ENCODE measurements around the gene ENTHD1. TPM values are rescaled to one million over a fixed set of nuclear protein-coding genes. Genes with fewer than 3 reads are reported as not detected.

The ENTHD1 gene
- total and polyA plus RNA-seq, 2 donors (not counting 3 experiments of a cell fraction or from before 2014, with no cell fraction given): not detected

DNA sequence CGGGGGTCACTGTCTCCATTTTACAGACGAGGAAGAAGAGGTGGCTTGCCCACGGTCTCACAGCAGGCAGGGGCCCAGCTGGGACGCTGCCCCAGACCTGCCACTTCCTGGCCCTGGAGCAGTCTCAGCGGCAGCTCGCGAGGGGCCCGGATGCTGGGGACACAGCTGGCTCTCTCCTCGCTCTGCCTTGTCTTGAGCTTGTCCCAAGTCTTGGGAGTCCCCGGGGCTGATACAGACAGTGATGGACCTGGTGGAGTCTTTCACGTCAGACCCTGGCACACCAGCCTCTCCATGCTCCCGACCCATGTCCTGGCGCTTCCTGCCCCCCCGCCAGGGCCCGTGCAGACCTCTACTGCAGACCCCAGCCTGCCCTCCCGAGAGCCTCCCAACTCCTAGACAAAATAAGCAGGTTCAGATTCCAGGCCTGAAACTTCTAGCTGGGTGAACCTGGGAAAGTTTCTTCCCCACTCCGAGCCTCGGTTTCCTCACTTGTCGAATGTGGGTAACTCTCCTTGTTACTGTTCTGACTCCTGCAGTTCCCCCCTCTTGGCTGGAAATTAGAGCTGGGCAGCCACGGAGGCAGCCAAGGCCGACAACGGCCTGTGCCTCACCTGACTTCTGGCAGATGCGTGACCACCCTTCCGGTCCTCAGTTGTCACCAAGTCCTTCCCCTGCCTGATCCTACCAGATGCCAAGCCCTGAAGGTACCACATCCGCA, 177.6 kb downstream of the ENTHD1 start:
- no peaks in the 10 kb centered on the region for H3K4me1 ChIP-seq (ENCODE audit: control insufficient read depth, extremely low read depth, insufficient read depth, low read length)
- ChIA-PET CTCF (interaction anchor here (1.0 to 1.6 kb wide), 2 partner anchors 11 to 308 kb away, joined by 3 read pairs; no protein-coding TSS in a partner anchor), POLR2A (no interaction called here)
- H3K4me3 ChIP-seq (replicated peaks in 1 of 3; ENCODE audit: insufficient read depth in 1 of 3, low read depth in 1 of 3, low read length in 3 of 3): no peak overlapping the region
- no peak overlapping the region for H3K9ac ChIP-seq (replicated peaks; ENCODE audit: extremely low read depth, insufficient read depth, low read length)
- no peaks in the 10 kb centered on the region for H3K36me3 ChIP-seq (ENCODE audit: control insufficient read depth in 2 of 2, extremely low read depth in 1 of 2, insufficient read depth in 2 of 2, low read length in 2 of 2)
- DNase-seq (ENCODE audit: low read depth, low spot score) (no peak), FAIRE-seq (no peak)
- TF ChIP-seq FOS (IDR thresholded peaks at IDR 0.05; ENCODE audit: borderline replicate concordance, insufficient read depth, low read length) (no peak), POLR2AphosphoS5 (IDR thresholded peaks at IDR 0.05; ENCODE audit: insufficient read depth, low read depth, low read length) (no peak), CTCF (IDR thresholded peaks at IDR 0.05; ENCODE audit: extremely low read depth in 1 of 2, insufficient read depth in 1 of 2, low read depth in 1 of 2, low read length in 2 of 2) (no peak), GATA2 (IDR thresholded peaks at IDR 0.05; ENCODE audit: insufficient read depth, insufficient read length, low read depth, low read length) (no peak), JUN (IDR thresholded peaks at IDR 0.05; ENCODE audit: borderline replicate concordance, insufficient read depth, insufficient read length, low read depth) (no peak), POLR2A (IDR thresholded peaks at IDR 0.05; ENCODE audit: low read depth, low read length) (no peak), MAX (IDR thresholded peaks at IDR 0.05; ENCODE audit: insufficient read depth, insufficient read length) (no peak), EZH2 (IDR thresholded peaks at IDR 0.05; ENCODE audit: borderline replicate concordance, low read depth, low read length, severe bottlenecking) (no peak), MYC (IDR thresholded peaks at IDR 0.05; ENCODE audit: low read depth, low read length) (no peak)
- no peaks in the 10 kb centered on the region for H4K20me1 ChIP-seq (replicated peaks; ENCODE audit: control insufficient read depth, extremely low read depth, insufficient read depth, low read length)
- H3K9me1 ChIP-seq (replicated peaks; ENCODE audit: control insufficient read depth, extremely low read depth, insufficient read depth, low read length): no peaks in the 10 kb centered on the region
- H3K4me2 ChIP-seq (ENCODE audit: insufficient read depth, low read length): no peak overlapping the region
- H3K27ac ChIP-seq (ENCODE audit: insufficient read depth, low read depth, low read length): no peak overlapping the region
- peaks cover 0 to 4% of the 10 kb centered on the region in 2 experiments for H3K27me3 ChIP-seq (ENCODE audit: control insufficient read depth in 2 of 2, insufficient read depth in 2 of 2, low read length in 2 of 2)
- no peaks in the 10 kb centered on the region for H3K79me2 ChIP-seq (ENCODE audit: control insufficient read depth, insufficient read depth, low read length)
- intact Hi-C loops (cut with micrococcal nuclease) (no loop called here), dilution Hi-C loops (cut with MboI; ENCODE audit: extremely low pct_ligation_motif_present, low sequenced_read_pairs) (no loop called here)
- no peaks in the 10 kb centered on the region for H3K9me3 ChIP-seq (replicated peaks; ENCODE audit: control insufficient read depth, insufficient read depth, low read length)
- no peak overlapping the region for H2AFZ ChIP-seq (ENCODE audit: low read depth, low read length)
- BruUV-seq (replicated peaks): no TSS peak
